ENCODE results near the gene LRRC8A. TPM values are rescaled to one million over a fixed set of nuclear protein-coding genes. Genes with fewer than 3 reads are reported as not detected.

The LRRC8A gene
- total RNA-seq, 2 donors from 2014 or later = 45.3 to 65.9 TPM

DNA sequence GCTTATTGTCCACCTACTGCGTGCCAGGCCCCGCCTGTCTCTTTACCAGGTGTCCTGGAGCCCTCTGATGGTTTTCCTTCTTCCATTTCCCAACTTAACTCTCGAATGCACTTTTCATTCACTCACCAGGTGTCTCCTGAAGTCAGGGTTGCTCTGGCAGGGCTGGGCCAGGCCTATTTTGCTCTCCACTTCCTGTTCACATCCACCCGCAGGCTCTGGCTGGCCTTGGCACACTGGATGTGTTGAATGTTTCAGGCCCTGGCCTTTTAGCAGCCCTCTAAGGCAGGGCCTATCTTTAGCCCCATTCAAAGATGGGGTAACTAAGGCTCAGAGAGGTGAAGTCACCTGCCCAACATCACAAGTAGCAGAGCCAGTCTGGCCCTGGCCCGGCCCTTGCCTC is 16.4 kb downstream of the LRRC8A start:
- Histone ChIP-seq H3K4me3 (no peak overlapping the region), H3K27ac (peak overlapping the region; percentile 44 to 73)
- no peak for TF ChIP-seq CTCF (IDR thresholded peaks at IDR 0.05)

DNA sequence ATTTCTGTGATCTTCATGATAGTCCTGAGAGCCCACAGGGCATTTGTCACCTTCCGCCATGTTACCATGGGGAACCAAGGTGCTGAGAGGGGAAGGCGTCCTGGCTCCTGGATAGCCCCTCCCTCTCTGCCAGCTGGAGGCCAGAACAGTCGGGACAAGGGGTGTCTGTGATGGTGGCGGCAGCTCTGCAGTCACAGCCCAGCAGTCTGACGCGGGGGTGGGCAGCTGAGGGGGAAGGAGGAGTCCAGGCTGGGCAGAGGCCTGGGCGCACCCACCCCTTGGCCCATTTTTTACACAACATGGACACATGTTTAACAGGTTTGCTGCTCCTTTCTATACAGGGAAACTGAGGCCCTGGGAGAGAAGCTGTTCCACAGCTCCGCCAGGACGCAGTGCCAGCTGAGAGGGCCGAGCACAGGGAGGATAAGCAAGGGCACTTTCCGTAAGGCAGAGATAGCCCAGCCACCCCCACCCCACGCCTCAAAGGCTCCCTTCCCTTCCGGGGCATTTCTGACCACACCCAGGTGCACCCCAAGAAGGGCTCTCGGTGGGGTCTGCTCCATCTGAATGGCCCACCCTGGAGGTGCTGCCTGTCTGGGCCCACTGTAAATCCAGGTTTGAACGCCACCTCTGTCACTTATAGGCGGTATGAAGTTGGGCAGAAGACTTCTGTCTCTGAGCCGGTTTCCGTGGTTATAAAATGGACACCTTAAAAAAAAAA is 17.1 kb downstream of the LRRC8A start:
- no peak for DNase-seq (ENCODE audit: low spot score)
- Histone ChIP-seq H3K4me1 (peaks cover 0 to 57% of the 10 kb centered on the region in 2 donors), H3K4me3 (no peak overlapping the region), H3K27ac (peak overlapping the region; percentile 44 to 73), H3K9me3 (no peaks in the 10 kb centered on the region), H3K36me3 (peaks cover 33% of the 10 kb centered on the region), H3K27me3 (no peaks in the 10 kb centered on the region)
- TF ChIP-seq CTCF (IDR thresholded peaks at IDR 0.05) = no peak

More for the DNA sequence above, 16.4 kb downstream of the LRRC8A start:
- Histone ChIP-seq H3K9me3 (no peaks in the 10 kb centered on the region), H3K27me3 (no peaks in the 10 kb centered on the region), H3K4me1 (peaks cover 0 to 52% of the 10 kb centered on the region in 2 donors), H3K36me3 (peaks cover 39% of the 10 kb centered on the region)
- no peak for DNase-seq (ENCODE audit: low spot score)

- DNase-seq (ENCODE audit: low spot score) = no peak
- Histone ChIP-seq H3K9me3 (no peaks in the 10 kb centered on the region), H3K4me3 (no peak overlapping the region), H3K4me1 (peaks cover 0 to 57% of the 10 kb centered on the region in 2 donors), H3K27ac (peak overlapping the region; percentile 44 to 73), H3K27me3 (no peaks in the 10 kb centered on the region), H3K36me3 (peaks cover 29% of the 10 kb centered on the region)
- TF ChIP-seq CTCF (IDR thresholded peaks at IDR 0.05) = no peak
Observed at GRCh38 chr9:128899566-128900322, 17.8 kb downstream of the LRRC8A start.

DNA sequence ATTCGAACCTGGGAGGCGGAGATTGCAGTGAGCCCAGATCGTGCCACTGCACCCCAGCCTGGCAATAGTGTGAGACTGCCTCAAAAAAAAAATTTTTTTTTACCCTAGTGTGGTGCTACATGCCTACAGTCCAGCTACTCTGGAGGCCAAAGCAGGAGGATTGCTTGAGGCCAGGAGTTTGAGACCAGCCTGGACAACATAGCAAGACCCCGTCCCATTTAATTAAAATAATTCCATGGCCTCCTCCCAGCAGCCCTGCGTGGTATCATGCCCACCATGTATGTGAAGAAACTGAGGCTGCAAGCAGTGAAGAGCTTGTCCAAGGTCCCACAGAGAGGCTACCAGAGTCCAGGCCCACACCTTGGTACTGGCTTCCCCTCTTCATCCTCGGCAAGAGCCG is 19.4 kb downstream of the LRRC8A start:
- Histone ChIP-seq H3K27me3 (no peaks in the 10 kb centered on the region), H3K36me3 (peaks cover 17% of the 10 kb centered on the region), H3K4me1 (peaks cover 0 to 57% of the 10 kb centered on the region in 2 donors), H3K27ac (peak overlapping the region; percentile 56 to 67), H3K9me3 (no peaks in the 10 kb centered on the region), H3K4me3 (no peak overlapping the region)
- TF ChIP-seq CTCF (IDR thresholded peaks at IDR 0.05) = no peak
- no peak for DNase-seq (ENCODE audit: low spot score)

- Histone ChIP-seq H3K27ac (peak overlapping the region; percentile 56 to 67), H3K4me3 (no peak overlapping the region), H3K36me3 (peaks cover 16% of the 10 kb centered on the region), H3K27me3 (no peaks in the 10 kb centered on the region), H3K4me1 (peaks cover 0 to 61% of the 10 kb centered on the region in 2 donors), H3K9me3 (no peaks in the 10 kb centered on the region)
- no peak for TF ChIP-seq CTCF (IDR thresholded peaks at IDR 0.05)
- DNase-seq (ENCODE audit: low spot score) = no peak
Observed at GRCh38 chr9:128901822-128902221, 19.9 kb downstream of the LRRC8A start.
